ENCODE data around the gene ACTC1. TPM values are rescaled to one million over a fixed set of nuclear protein-coding genes. Genes with fewer than 3 reads are reported as not detected.

The ACTC1 gene
- polyA plus RNA-seq, 2 of the 4 experiments (the other 2 are of a cell fraction) = 0.22 to 1.1 TPM

DNA sequence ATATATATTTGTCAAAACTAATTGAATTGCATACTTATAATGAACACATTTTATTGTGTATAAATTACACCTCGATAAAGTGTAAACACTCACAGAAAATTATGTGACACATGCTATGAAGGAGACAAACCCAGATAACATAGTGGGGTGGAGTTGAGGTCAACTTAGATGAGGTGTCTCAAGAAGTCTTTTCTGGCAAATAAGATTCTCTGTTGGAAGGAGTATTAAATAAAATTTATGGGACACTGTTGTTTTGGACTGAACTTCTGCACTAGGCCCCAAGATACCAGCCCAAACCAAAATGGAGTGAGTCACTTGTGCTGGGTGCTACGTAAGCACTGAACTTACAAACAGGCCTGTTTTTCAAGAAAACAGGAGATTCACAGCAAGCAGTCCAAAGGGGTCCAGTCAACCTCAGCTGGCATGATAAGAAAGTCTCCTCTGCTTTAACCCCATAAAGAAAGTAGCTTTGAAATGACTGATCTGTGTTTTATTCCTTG lies 18.7 kb downstream of the ACTC1 start:
- CTCF ChIA-PET = interaction anchor here (0.6 to 0.8 kb wide), 2 partner anchors 14 to 82 kb away, joined by 3 to 4 read pairs; no protein-coding TSS in a partner anchor
- no peak for ATAC-seq
- POLR2A ChIA-PET = no interaction called here

More for the DNA sequence above, 18.7 kb downstream of the ACTC1 start:
- FAIRE-seq = no peak
- Histone ChIP-seq H3K4me1 (no peaks in the 10 kb centered on the region), H3K27ac (no peak overlapping the region), H3K9me3 (peaks cover 2% of the 10 kb centered on the region; the same call in 1 of the 3 replicates), H3K4me2 (no peak overlapping the region), H3K4me3 (no peak overlapping the region)
- 61% methylated on average over 2 of the region's 2 CpGs for WGBS (ENCODE audit: missing lambda C conversion rate)
- no peak for DNase-seq (ENCODE audit: low read depth in 1 of 2, low spot score in 1 of 2)
- TF ChIP-seq GATA3 (IDR thresholded peaks at IDR 0.05; ENCODE audit: borderline replicate concordance) (no peak), RAD21 (conservative IDR thresholded peaks at IDR 0.05 in 1 of 2, IDR thresholded peaks at IDR 0.05 in 1 of 2) (no peak), RFX5 (IDR thresholded peaks at IDR 0.05) (no peak), CEBPB (IDR thresholded peaks at IDR 0.05) (no peak), HDAC2 (IDR thresholded peaks at IDR 0.05) (no peak), HOXA7 (CRISPR knock-in tag; IDR thresholded peaks at IDR 0.05) (no peak), CHD2 (IDR thresholded peaks at IDR 0.05; ENCODE audit: low read length, partially characterized antibody) (no peak), ZNF302 (CRISPR knock-in tag; IDR thresholded peaks at IDR 0.05) (no peak), FOXS1 (CRISPR knock-in tag; IDR thresholded peaks at IDR 0.05) (no peak), BHLHE40 (IDR thresholded peaks at IDR 0.05; ENCODE audit: low read depth, low read length) (no peak), EP300 (IDR thresholded peaks at IDR 0.05) (no peak), JUNB (IDR thresholded peaks at IDR 0.05) (no peak), HEYL (CRISPR knock-in tag; IDR thresholded peaks at IDR 0.05) (no peak), HOXB13 (CRISPR knock-in tag; IDR thresholded peaks at IDR 0.05; ENCODE audit: low read depth) (no peak), RARB (CRISPR knock-in tag; IDR thresholded peaks at IDR 0.05) (no peak)
- TF ChIP-seq, protein P1, sequence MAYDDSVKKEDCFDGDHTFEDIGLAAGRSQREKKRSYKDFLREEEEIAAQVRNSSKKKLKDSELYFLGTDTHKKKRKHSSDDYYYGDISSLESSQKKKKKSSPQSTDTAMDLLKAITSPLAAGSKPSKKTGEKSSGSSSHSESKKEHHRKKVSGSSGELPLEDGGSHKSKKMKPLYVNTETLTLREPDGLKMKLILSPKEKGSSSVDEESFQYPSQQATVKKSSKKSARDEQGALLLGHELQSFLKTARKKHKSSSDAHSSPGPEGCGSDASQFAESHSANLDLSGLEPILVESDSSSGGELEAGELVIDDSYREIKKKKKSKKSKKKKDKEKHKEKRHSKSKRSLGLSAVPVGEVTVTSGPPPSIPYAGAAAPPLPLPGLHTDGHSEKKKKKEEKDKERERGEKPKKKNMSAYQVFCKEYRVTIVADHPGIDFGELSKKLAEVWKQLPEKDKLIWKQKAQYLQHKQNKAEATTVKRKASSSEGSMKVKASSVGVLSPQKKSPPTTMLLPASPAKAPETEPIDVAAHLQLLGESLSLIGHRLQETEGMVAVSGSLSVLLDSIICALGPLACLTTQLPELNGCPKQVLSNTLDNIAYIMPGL (CRISPR knock-in tag; IDR thresholded peaks at IDR 0.05; ENCODE audit: borderline replicate concordance) = no peak
- TF ChIP-seq, protein P2, sequence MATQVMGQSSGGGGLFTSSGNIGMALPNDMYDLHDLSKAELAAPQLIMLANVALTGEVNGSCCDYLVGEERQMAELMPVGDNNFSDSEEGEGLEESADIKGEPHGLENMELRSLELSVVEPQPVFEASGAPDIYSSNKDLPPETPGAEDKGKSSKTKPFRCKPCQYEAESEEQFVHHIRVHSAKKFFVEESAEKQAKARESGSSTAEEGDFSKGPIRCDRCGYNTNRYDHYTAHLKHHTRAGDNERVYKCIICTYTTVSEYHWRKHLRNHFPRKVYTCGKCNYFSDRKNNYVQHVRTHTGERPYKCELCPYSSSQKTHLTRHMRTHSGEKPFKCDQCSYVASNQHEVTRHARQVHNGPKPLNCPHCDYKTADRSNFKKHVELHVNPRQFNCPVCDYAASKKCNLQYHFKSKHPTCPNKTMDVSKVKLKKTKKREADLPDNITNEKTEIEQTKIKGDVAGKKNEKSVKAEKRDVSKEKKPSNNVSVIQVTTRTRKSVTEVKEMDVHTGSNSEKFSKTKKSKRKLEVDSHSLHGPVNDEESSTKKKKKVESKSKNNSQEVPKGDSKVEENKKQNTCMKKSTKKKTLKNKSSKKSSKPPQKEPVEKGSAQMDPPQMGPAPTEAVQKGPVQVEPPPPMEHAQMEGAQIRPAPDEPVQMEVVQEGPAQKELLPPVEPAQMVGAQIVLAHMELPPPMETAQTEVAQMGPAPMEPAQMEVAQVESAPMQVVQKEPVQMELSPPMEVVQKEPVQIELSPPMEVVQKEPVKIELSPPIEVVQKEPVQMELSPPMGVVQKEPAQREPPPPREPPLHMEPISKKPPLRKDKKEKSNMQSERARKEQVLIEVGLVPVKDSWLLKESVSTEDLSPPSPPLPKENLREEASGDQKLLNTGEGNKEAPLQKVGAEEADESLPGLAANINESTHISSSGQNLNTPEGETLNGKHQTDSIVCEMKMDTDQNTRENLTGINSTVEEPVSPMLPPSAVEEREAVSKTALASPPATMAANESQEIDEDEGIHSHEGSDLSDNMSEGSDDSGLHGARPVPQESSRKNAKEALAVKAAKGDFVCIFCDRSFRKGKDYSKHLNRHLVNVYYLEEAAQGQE (IDR thresholded peaks at IDR 0.05) = no peak
- TF ChIP-seq, protein P3, sequence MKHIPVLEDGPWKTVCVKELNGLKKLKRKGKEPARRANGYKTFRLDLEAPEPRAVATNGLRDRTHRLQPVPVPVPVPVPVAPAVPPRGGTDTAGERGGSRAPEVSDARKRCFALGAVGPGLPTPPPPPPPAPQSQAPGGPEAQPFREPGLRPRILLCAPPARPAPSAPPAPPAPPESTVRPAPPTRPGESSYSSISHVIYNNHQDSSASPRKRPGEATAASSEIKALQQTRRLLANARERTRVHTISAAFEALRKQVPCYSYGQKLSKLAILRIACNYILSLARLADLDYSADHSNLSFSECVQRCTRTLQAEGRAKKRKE (CRISPR knock-in tag; IDR thresholded peaks at IDR 0.05; ENCODE audit: low read depth) = no peak
- TF ChIP-seq, protein P4, sequence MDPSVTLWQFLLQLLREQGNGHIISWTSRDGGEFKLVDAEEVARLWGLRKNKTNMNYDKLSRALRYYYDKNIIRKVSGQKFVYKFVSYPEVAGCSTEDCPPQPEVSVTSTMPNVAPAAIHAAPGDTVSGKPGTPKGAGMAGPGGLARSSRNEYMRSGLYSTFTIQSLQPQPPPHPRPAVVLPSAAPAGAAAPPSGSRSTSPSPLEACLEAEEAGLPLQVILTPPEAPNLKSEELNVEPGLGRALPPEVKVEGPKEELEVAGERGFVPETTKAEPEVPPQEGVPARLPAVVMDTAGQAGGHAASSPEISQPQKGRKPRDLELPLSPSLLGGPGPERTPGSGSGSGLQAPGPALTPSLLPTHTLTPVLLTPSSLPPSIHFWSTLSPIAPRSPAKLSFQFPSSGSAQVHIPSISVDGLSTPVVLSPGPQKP (IDR thresholded peaks at IDR 0.05; ENCODE audit: low read depth, low read length) = no peak
- TF ChIP-seq, protein P5, sequence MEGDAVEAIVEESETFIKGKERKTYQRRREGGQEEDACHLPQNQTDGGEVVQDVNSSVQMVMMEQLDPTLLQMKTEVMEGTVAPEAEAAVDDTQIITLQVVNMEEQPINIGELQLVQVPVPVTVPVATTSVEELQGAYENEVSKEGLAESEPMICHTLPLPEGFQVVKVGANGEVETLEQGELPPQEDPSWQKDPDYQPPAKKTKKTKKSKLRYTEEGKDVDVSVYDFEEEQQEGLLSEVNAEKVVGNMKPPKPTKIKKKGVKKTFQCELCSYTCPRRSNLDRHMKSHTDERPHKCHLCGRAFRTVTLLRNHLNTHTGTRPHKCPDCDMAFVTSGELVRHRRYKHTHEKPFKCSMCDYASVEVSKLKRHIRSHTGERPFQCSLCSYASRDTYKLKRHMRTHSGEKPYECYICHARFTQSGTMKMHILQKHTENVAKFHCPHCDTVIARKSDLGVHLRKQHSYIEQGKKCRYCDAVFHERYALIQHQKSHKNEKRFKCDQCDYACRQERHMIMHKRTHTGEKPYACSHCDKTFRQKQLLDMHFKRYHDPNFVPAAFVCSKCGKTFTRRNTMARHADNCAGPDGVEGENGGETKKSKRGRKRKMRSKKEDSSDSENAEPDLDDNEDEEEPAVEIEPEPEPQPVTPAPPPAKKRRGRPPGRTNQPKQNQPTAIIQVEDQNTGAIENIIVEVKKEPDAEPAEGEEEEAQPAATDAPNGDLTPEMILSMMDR (IDR thresholded peaks at IDR 0.05) = no peak

Measured in A549 (cell line).